K562 (cell line): ENCODE measurements around the gene PPP1R15B. TPM values are rescaled to one million over a fixed set of nuclear protein-coding genes. Genes with fewer than 3 reads are reported as not detected.

Source experiments
- CBX5 ChIP-seq: IDR thresholded peaks from 2 replicates; pipeline ENCODE4 v1.6.1; 2014; ENCODE audit warnings: low read depth, borderline replicate concordance
- CCNT2 ChIP-seq: IDR thresholded peaks from 2 replicates; pipeline ENCODE4 v1.6.1; 2011; ENCODE audit warnings: borderline replicate concordance, low read depth, mild to moderate bottlenecking, moderate library complexity, mixed read lengths, low read length; ENCODE audit not compliant: insufficient read length; ENCODE audit errors: extremely low read depth
- HEY1 ChIP-seq: fragments of 250-450 bp; sonication (Bioruptor Pico); IDR thresholded peaks from 2 replicates; pipeline ENCODE4 v1.5.0; 2020; ENCODE audit warnings: mild to moderate bottlenecking, moderate library complexity, borderline replicate concordance
- ILK ChIP-seq: fragments of 450-650 bp; IDR thresholded peaks from 2 replicates; pipeline ENCODE4 v1.6.1; 2016; ENCODE audit warnings: missing genetic modification characterization, low read depth, mild to moderate bottlenecking, missing compliant biosample characterization, moderate library complexity, borderline replicate concordance
- NCOR1 ChIP-seq: fragments of 450-650 bp; IDR thresholded peaks from 2 replicates; pipeline ENCODE4 v1.6.1; 2016; ENCODE audit warnings: mild to moderate bottlenecking, moderate library complexity
- NELFE ChIP-seq: IDR thresholded peaks from 2 replicates; pipeline ENCODE4 v1.6.1; 2011; ENCODE audit warnings: mild to moderate bottlenecking; ENCODE audit not compliant: insufficient read depth, insufficient read length
- NFIX ChIP-seq: fragments of 250-450 bp; sonication (Bioruptor Pico); IDR thresholded peaks from 2 replicates; pipeline ENCODE4 v1.4.0; 2020; ENCODE audit warnings: low read depth, mild to moderate bottlenecking, moderate library complexity
- NR2C2 ChIP-seq, 2 experiments: fragments of 200-800 bp in 1 of 2; sonication (Bioruptor generic) in 1 of 2; sonication (generic) in 1 of 2; formaldehyde crosslinking in 1 of 2; IDR thresholded peaks; 2 replicates each; pipeline versions ENCODE4 v1.6.1 to v1.8.0; 2016 to 2022; ENCODE audit warnings: mild to moderate bottlenecking in 1 of 2, missing compliant biosample characterization in 1 of 2, missing genetic modification characterization in 1 of 2, missing genetic modification reagents in 1 of 2
- PHF21A ChIP-seq: fragments of 450-650 bp; IDR thresholded peaks from 2 replicates; pipeline ENCODE4 v1.6.1; 2017; ENCODE audit warnings: low read depth, borderline replicate concordance
- POLR2B ChIP-seq: fragments of 450-650 bp; IDR thresholded peaks from 2 replicates; pipeline ENCODE4 v1.6.1; 2018; ENCODE audit warnings: low read depth; ENCODE audit not compliant: partially characterized antibody
- RCOR1 ChIP-seq, 2 experiments: IDR thresholded peaks; 2 replicates each; pipeline ENCODE4 v1.6.1; 2012; ENCODE audit warnings: low read depth in 2 of 2, low read length in 2 of 2, borderline replicate concordance in 1 of 2, improper control_type of control experiment in 1 of 2
- RFX1 ChIP-seq: fragments of 450-650 bp; IDR thresholded peaks from 2 replicates; pipeline ENCODE4 v1.6.1; 2016; ENCODE audit warnings: mild to moderate bottlenecking, moderate library complexity
- SAFB2 ChIP-seq: fragments of 200-400 bp; formaldehyde crosslinking; IDR thresholded peaks from 2 replicates; pipeline ENCODE4 v1.6.1; 2018; ENCODE audit warnings: borderline replicate concordance, low read length, low read depth, moderate library complexity; ENCODE audit not compliant: severe bottlenecking
- TCFL5 ChIP-seq: fragments of 250-450 bp; sonication (Bioruptor Pico); conservative IDR thresholded peaks from 2 replicates; pipeline ENCODE4 v1.6.1; 2021; ENCODE audit warnings: mild to moderate bottlenecking, moderate library complexity, matching md5 sums
- TEAD4 ChIP-seq, 2 experiments: sonication (generic) in 1 of 2; formaldehyde crosslinking in 1 of 2; IDR thresholded peaks; 2 replicates each; pipeline versions ENCODE4 v1.6.1 to v1.8.0; 2012 to 2022; ENCODE audit warnings: borderline replicate concordance in 1 of 2, inconsistent platforms in 1 of 2, low read length in 1 of 2, mild to moderate bottlenecking in 1 of 2, missing genetic modification reagents in 1 of 2
- ZNF12 ChIP-seq: sonication (generic); formaldehyde crosslinking; IDR thresholded peaks from 2 replicates; pipeline ENCODE4 v1.4.0; 2020; ENCODE audit warnings: mild to moderate bottlenecking, missing genetic modification reagents
- ZNF384 ChIP-seq: IDR thresholded peaks from 2 replicates; pipeline ENCODE4 v1.6.1; 2012; ENCODE audit warnings: low read depth, low read length, improper control_type of control experiment
- ZNF445 ChIP-seq: fragments of 250-450 bp; sonication (Bioruptor Pico); IDR thresholded peaks from 2 replicates; pipeline ENCODE4 v1.4.0; 2020; ENCODE audit warnings: low read depth, mild to moderate bottlenecking, moderate library complexity
- ZNF696 ChIP-seq: fragments of 250-450 bp; sonication (Bioruptor Pico); conservative IDR thresholded peaks from 2 replicates; pipeline ENCODE4 v1.4.0; 2020; ENCODE audit warnings: mild to moderate bottlenecking, moderate library complexity
- ZNF830 ChIP-seq: fragments of 250-450 bp; sonication (Bioruptor Pico); IDR thresholded peaks from 2 replicates; pipeline ENCODE4 v1.5.0; 2021; ENCODE audit warnings: mild to moderate bottlenecking
- polyA plus RNA-seq, 8 experiments: library from polyadenylated mRNA; depleted of rRNA in 4 of 8; stranded (reverse) in 5 of 8; unstranded in 3 of 8; fragments of >200 nt; fragmentation: Nextera tagmentation in 2 of 8; fragmentation: Illumina TruSeq in 1 of 8; extraction: Ambion mirVana in 2 of 8; extraction: Trizol in 1 of 8; gene quantifications; 2 replicates each; pipeline versions ENCODE4 v1.2.1 to v1.2.3, GENCODE V29; 2011 to 2014; ENCODE audit warnings: inconsistent platforms in 1 of 8, missing spikeins in 1 of 8
- total RNA-seq, 7 experiments: library from RNA; depleted of rRNA in 6 of 7; stranded (reverse); fragments of >200 nt in 6 of 7; fragmentation: Illumina TruSeq in 2 of 7; extraction: Trizol in 2 of 7; gene quantifications; 2 replicates each; pipeline versions ENCODE4 v1.2.1 to v1.2.3, GENCODE V29; 2011 to 2021; ENCODE audit warnings: low replicate concordance in 1 of 7
- TF ChIP-seq, protein P1 (sequence below): sonication (generic); formaldehyde crosslinking; IDR thresholded peaks from 2 replicates; pipeline ENCODE4 v1.8.0; 2022; ENCODE audit warnings: mild to moderate bottlenecking, missing genetic modification reagents
- TF ChIP-seq, protein P2 (sequence below): IDR thresholded peaks from 2 replicates; pipeline ENCODE4 v1.6.1; 2012; ENCODE audit warnings: low read depth, low read length, improper control_type of control experiment, borderline replicate concordance
- TF ChIP-seq, protein P3 (sequence below): fragments of 450-650 bp; IDR thresholded peaks from 2 replicates; pipeline ENCODE4 v1.6.1; 2016; ENCODE audit warnings: missing biosample characterization, missing genetic modification characterization

The PPP1R15B gene
- total and polyA plus RNA-seq, 9 of the 15 experiments (the other 6 are each of a cell fraction or from before 2014, with no cell fraction given): 17.0 to 48.1 (median 30.8) TPM

DNA sequence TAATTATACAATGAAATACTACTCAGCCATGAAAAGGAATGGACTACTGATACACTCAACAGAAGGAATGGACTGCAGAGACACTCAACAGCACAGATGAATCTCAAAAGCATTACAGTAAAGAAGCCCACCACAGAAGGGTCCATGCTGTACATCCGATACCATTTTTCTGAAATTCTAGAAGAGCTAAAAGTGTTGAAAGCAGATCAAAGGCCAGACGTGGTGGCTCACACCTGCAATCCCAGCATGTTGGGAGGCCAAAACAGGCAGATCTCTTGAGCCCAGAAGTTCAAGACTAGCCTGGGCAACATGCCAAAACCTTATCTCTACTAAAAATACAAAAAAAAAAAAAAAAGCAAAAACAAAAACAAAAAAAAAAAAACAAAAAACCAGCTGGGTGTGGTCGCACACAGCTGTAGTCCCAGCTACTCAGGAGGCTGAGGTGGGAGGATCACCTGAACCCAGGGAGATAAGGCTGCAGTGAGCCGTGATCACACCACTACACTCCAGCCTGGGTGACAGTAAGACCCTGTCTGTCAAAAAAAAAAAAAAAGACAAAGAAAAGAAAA lies 15.5 kb downstream of the PPP1R15B start (continued):
- TF ChIP-seq POLR2B (peak; percentile 44), RCOR1 (IDR thresholded peaks at IDR 0.05; ENCODE audit: borderline replicate concordance in 1 of 2, low read depth in 2 of 2, low read length in 2 of 2) (0 out of 4 replicates have a peak, but pooled peaks of 1 of the 2 experiments have one; percentile 30), NR2C2 (CRISPR knock-in tag; IDR thresholded peaks at IDR 0.05) (no peak), NR2C2 (tag; IDR thresholded peaks at IDR 0.05) (no peak), RFX1 (no peak), ILK (tag) (no peak), HEY1 (CRISPR knock-in tag) (no peak), PHF21A (no peak), ZNF12 (no peak), ZNF384 (peak; percentile 85), ZNF830 (CRISPR knock-in tag) (no peak), NCOR1 (peak; percentile 32; the same call in 1 of the 2 replicates), NELFE (no peak), TEAD4 (IDR thresholded peaks at IDR 0.05; ENCODE audit: low read length) (peak; percentile 51; the same call in 1 of the 2 replicates), TEAD4 (CRISPR knock-in tag; IDR thresholded peaks at IDR 0.05; ENCODE audit: borderline replicate concordance) (no peak), CCNT2 (no peak), ZNF696 (CRISPR knock-in tag) (no peak), ZNF445 (CRISPR knock-in tag) (no peak), CBX5 (no peak), NFIX (CRISPR knock-in tag) (no peak), SAFB2 (no peak), TCFL5 (no peak)
- TF ChIP-seq, protein P1, sequence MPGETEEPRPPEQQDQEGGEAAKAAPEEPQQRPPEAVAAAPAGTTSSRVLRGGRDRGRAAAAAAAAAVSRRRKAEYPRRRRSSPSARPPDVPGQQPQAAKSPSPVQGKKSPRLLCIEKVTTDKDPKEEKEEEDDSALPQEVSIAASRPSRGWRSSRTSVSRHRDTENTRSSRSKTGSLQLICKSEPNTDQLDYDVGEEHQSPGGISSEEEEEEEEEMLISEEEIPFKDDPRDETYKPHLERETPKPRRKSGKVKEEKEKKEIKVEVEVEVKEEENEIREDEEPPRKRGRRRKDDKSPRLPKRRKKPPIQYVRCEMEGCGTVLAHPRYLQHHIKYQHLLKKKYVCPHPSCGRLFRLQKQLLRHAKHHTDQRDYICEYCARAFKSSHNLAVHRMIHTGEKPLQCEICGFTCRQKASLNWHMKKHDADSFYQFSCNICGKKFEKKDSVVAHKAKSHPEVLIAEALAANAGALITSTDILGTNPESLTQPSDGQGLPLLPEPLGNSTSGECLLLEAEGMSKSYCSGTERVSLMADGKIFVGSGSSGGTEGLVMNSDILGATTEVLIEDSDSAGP (CRISPR knock-in tag): no peak
- TF ChIP-seq, protein P2, sequence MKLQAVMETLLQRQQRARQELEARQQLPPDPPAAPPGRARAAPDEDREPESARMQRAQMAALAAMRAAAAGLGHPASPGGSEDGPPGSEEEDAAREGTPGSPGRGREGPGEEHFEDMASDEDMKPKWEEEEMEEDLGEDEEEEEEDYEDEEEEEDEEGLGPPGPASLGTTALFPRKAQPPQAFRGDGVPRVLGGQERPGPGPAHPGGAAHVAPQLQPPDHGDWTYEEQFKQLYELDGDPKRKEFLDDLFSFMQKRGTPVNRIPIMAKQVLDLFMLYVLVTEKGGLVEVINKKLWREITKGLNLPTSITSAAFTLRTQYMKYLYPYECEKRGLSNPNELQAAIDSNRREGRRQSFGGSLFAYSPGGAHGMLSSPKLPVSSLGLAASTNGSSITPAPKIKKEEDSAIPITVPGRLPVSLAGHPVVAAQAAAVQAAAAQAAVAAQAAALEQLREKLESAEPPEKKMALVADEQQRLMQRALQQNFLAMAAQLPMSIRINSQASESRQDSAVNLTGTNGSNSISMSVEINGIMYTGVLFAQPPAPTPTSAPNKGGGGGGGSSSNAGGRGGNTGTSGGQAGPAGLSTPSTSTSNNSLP: no peak
- TF ChIP-seq, protein P3, sequence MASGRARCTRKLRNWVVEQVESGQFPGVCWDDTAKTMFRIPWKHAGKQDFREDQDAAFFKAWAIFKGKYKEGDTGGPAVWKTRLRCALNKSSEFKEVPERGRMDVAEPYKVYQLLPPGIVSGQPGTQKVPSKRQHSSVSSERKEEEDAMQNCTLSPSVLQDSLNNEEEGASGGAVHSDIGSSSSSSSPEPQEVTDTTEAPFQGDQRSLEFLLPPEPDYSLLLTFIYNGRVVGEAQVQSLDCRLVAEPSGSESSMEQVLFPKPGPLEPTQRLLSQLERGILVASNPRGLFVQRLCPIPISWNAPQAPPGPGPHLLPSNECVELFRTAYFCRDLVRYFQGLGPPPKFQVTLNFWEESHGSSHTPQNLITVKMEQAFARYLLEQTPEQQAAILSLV (tag): no peak
